ENCODE data around the gene CLDN2.

Gene CLDN2

GRCh38 chrX:106903291-106903824 lies 16.8 kb upstream of the CLDN2 start, which contains the start of gene RIPPLY1:
Gene RIPPLY1, minus strand, starts transcription at chrX:106903341. Its CDS starts 54 bp downstream, at chrX:106903287.
- no peak for TF ChIP-seq CTCF (conservative IDR thresholded peaks at IDR 0.05)
- no peak within 1 kb of the TSS for H3K27ac ChIP-seq

GRCh38 chrX:106903856-106904528 lies 16.2 kb upstream of the CLDN2 start:
- TF ChIP-seq CTCF (conservative IDR thresholded peaks at IDR 0.05), result no peak
- no peak overlapping the region for H3K27ac ChIP-seq

- H3K27ac ChIP-seq, result no peak overlapping the region
- no peak for TF ChIP-seq CTCF (conservative IDR thresholded peaks at IDR 0.05)
Observed at GRCh38 chrX:106905064-106905708, 15.0 kb upstream of the CLDN2 start.

- TF ChIP-seq CTCF (conservative IDR thresholded peaks at IDR 0.05), result no peak
Observed at GRCh38 chrX:106906361-106906760, 13.8 kb upstream of the CLDN2 start.

GRCh38 chrX:106912864-106913263 lies 7.3 kb upstream of the CLDN2 start:
- no peak overlapping the region for H3K27ac ChIP-seq
- TF ChIP-seq CTCF (conservative IDR thresholded peaks at IDR 0.05), result no peak

More at GRCh38 chrX:106906361-106906760, 13.8 kb upstream of the CLDN2 start:
- no peak overlapping the region for H3K27ac ChIP-seq

- no peak overlapping the region for H3K27ac ChIP-seq
- TF ChIP-seq CTCF (conservative IDR thresholded peaks at IDR 0.05), result no peak
Observed at GRCh38 chrX:106917830-106918500, 2.2 kb upstream of the CLDN2 start.

GRCh38 chrX:106921637-106922036 lies 1.4 kb downstream of the CLDN2 start:
- TF ChIP-seq CTCF (conservative IDR thresholded peaks at IDR 0.05), result no peak
- no peak overlapping the region for H3K27ac ChIP-seq
